ENCODE measurements around the gene ASB6. TPM values are rescaled to one million over a fixed set of nuclear protein-coding genes. Genes with fewer than 3 reads are reported as not detected.

Gene ASB6
- total RNA-seq, 1 experiment from 2014 or later: 21.0 TPM

DNA sequence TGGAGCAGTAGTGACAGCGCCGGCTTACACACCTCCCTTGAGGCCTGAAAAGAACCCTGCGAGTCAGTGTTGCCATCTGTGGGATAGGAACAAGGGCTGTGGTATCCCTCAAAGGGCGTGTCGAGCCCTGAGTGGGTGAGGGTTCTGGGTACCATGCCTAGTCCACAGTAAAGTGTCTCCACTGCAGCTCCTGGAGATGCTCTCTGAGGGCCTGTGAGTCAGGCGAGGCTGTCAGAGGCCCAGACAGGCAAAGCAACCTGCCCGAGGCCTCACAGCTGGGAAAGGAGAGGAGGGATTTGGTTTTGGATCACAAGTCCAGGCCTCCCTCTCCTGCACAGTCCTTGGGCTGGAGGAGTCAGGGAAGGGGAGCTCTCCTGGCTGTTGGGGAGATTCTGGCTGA lies 29.6 kb upstream of the ASB6 start:
- H3K4ac ChIP-seq (ENCODE audit: low read depth, low read length): no peak overlapping the region
- H3K79me2 ChIP-seq (ENCODE audit: insufficient read depth, low read length): no peaks in the 10 kb centered on the region
- H2BK20ac ChIP-seq (ENCODE audit: low read depth, low read length, poor library complexity, severe bottlenecking): no peak overlapping the region
- no peak overlapping the region for H3K27ac Mint-ChIP-seq
- WGBS (ENCODE audit: extremely low coverage, insufficient read length, low lambda C conversion rate): no CpG with 5 or more reads among the region's 7 CpGs
- no peak overlapping the region for H3K4me3 Mint-ChIP-seq
- H2AFZ ChIP-seq (ENCODE audit: low read length): no peak overlapping the region
- no peak overlapping the region for H3K18ac ChIP-seq (ENCODE audit: insufficient read length, low read depth, low read length)
- TF ChIP-seq, protein P1, sequence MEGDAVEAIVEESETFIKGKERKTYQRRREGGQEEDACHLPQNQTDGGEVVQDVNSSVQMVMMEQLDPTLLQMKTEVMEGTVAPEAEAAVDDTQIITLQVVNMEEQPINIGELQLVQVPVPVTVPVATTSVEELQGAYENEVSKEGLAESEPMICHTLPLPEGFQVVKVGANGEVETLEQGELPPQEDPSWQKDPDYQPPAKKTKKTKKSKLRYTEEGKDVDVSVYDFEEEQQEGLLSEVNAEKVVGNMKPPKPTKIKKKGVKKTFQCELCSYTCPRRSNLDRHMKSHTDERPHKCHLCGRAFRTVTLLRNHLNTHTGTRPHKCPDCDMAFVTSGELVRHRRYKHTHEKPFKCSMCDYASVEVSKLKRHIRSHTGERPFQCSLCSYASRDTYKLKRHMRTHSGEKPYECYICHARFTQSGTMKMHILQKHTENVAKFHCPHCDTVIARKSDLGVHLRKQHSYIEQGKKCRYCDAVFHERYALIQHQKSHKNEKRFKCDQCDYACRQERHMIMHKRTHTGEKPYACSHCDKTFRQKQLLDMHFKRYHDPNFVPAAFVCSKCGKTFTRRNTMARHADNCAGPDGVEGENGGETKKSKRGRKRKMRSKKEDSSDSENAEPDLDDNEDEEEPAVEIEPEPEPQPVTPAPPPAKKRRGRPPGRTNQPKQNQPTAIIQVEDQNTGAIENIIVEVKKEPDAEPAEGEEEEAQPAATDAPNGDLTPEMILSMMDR (conservative IDR thresholded peaks at IDR 0.05): no peak
- no peaks in the 10 kb centered on the region for H3K9me3 Mint-ChIP-seq
- H3K9me3 ChIP-seq (ENCODE audit: control insufficient read depth, low read depth, low read length): no peaks in the 10 kb centered on the region
- no peak overlapping the region for H4K8ac ChIP-seq (replicated peaks; ENCODE audit: insufficient read length, low read depth, low read length)
- DNase-seq: no peak
- H3K27ac ChIP-seq (ENCODE audit: insufficient read length, low read depth, low read length): no peak overlapping the region
- peaks cover 16% of the 10 kb centered on the region for H3K27me3 Mint-ChIP-seq (ENCODE audit: low read depth)
- peaks cover 11 to 12% of the 10 kb centered on the region in 2 experiments for H3K4me1 Mint-ChIP-seq
- H3K4me2 ChIP-seq (ENCODE audit: insufficient read depth, insufficient read length, low read length): no peak overlapping the region
- H3K27me3 ChIP-seq (ENCODE audit: insufficient read depth, low read length): no peaks in the 10 kb centered on the region
- no peak overlapping the region for H3K23ac ChIP-seq (ENCODE audit: insufficient read length, low read depth, low read length)
- no peak overlapping the region; the same call in 1 of the 2 replicates for H3K14ac ChIP-seq (ENCODE audit: insufficient read depth, low read length)
- no peak overlapping the region for H2BK5ac ChIP-seq (ENCODE audit: insufficient read length, low read length)
- no peaks in the 10 kb centered on the region for H3K36me3 Mint-ChIP-seq (ENCODE audit: insufficient read depth in 1 of 3, low read depth in 3 of 3)
- H3T11ph ChIP-seq (ENCODE audit: low read length): no peak overlapping the region
- no peak overlapping the region for H4K91ac ChIP-seq (ENCODE audit: insufficient read length, low read depth, low read length)
- no peak overlapping the region for H4K5ac ChIP-seq (ENCODE audit: insufficient read length, low read depth, low read length)
- H3K56ac ChIP-seq (ENCODE audit: insufficient read length, low read depth, low read length): no peak overlapping the region
- no peak overlapping the region for H2BK120ac ChIP-seq (ENCODE audit: low read depth, low read length, poor library complexity, severe bottlenecking)
- no peaks in the 10 kb centered on the region; the same call in 1 of the 2 replicates for H3K4me1 ChIP-seq (ENCODE audit: insufficient read depth, low read length)
- no peak overlapping the region for H2BK15ac ChIP-seq (ENCODE audit: low read depth, low read length)
- no peak overlapping the region for H2BK12ac ChIP-seq (ENCODE audit: insufficient read length, low read depth, low read length)
- H3K23me2 ChIP-seq (ENCODE audit: insufficient read length, low read depth, low read length, poor library complexity, severe bottlenecking): no peaks in the 10 kb centered on the region
- H4K20me1 ChIP-seq (ENCODE audit: control insufficient read depth, insufficient read depth, insufficient read length): no peaks in the 10 kb centered on the region
- H2AK5ac ChIP-seq (ENCODE audit: insufficient read length, low read length): no peak overlapping the region
- no peaks in the 10 kb centered on the region for H3K79me1 ChIP-seq (ENCODE audit: insufficient read depth, low read depth, low read length, poor library complexity, severe bottlenecking)
- no peak overlapping the region for H3K9ac ChIP-seq (ENCODE audit: extremely low read depth, insufficient read length, low read length)

All from H9 (cell line).